ENCODE results near the gene F10. TPM values are rescaled to one million over a fixed set of nuclear protein-coding genes. Genes with fewer than 3 reads are reported as not detected.

Gene F10
- polyA plus RNA-seq, 1 of the 3 experiments (the other 2 are of a cell fraction): 12.5 TPM

DNA sequence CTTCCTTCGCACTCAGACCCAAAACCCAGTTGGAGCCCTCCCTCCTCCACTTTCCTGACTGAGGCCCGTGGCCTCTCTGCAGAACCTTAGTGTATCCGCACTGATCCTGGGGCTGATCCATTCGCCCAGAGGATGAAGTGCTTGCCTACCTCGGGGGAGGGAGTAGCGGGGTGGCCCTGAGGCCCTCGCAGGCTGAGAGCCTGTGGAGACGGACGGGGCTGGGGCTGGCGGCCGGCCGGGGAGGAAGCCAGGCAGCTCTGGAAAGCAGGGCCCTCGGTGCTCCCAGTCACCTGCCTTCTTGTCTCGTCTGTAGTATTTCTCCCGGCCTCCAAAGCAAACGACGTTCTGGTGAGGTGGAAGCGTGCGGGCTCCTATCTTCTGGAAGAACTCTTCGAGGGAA is 37.1 kb downstream of the F10 start:
- H3K27me3 ChIP-seq (ENCODE audit: insufficient read depth): no peaks in the 10 kb centered on the region
- no peaks in the 10 kb centered on the region for H3K36me3 ChIP-seq (replicated peaks in 1 of 2; ENCODE audit: control insufficient read depth in 1 of 2, insufficient read depth in 2 of 2, low read length in 1 of 2)
- no peaks in the 10 kb centered on the region for H3K9me3 ChIP-seq
- H3K4me3 ChIP-seq (ENCODE audit: low read depth in 2 of 2, low read length in 1 of 2): no peak overlapping the region
- H3K9ac ChIP-seq: no peak overlapping the region
- no peaks in the 10 kb centered on the region for H3K9me2 ChIP-seq
- no peaks in the 10 kb centered on the region for H3K79me2 ChIP-seq (ENCODE audit: insufficient read depth)
- peaks cover 0 to under 1% of the 10 kb centered on the region in 2 experiments; a peak in 1 of 4 replicates for H3K4me1 ChIP-seq (ENCODE audit: control insufficient read depth in 1 of 2, insufficient read depth in 2 of 2, low read depth in 1 of 2, low read length in 1 of 2)
- TF ChIP-seq POLR2AphosphoS5 (IDR thresholded peaks at IDR 0.05; ENCODE audit: low read depth, low read length): no peak
- TF ChIP-seq, protein P1, sequence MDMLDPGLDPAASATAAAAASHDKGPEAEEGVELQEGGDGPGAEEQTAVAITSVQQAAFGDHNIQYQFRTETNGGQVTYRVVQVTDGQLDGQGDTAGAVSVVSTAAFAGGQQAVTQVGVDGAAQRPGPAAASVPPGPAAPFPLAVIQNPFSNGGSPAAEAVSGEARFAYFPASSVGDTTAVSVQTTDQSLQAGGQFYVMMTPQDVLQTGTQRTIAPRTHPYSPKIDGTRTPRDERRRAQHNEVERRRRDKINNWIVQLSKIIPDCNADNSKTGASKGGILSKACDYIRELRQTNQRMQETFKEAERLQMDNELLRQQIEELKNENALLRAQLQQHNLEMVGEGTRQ (IDR thresholded peaks at IDR 0.05; ENCODE audit: borderline replicate concordance, low read depth, low read length): no peak
- TF ChIP-seq, protein P2, sequence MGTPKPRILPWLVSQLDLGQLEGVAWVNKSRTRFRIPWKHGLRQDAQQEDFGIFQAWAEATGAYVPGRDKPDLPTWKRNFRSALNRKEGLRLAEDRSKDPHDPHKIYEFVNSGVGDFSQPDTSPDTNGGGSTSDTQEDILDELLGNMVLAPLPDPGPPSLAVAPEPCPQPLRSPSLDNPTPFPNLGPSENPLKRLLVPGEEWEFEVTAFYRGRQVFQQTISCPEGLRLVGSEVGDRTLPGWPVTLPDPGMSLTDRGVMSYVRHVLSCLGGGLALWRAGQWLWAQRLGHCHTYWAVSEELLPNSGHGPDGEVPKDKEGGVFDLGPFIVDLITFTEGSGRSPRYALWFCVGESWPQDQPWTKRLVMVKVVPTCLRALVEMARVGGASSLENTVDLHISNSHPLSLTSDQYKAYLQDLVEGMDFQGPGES (IDR thresholded peaks at IDR 0.05; ENCODE audit: low read depth, low read length): no peak
- no peak for TF ChIP-seq TEAD4 (IDR thresholded peaks at IDR 0.05; ENCODE audit: borderline replicate concordance, insufficient read depth)
- TF ChIP-seq YY1 (IDR thresholded peaks at IDR 0.05; ENCODE audit: low read depth): no peak
- no peak for TF ChIP-seq TCF12 (IDR thresholded peaks at IDR 0.05)
- no peak for TF ChIP-seq SMC3 (IDR thresholded peaks at IDR 0.05; ENCODE audit: low read depth, low read length)
- TF ChIP-seq MXI1 (IDR thresholded peaks at IDR 0.05; ENCODE audit: low read depth, low read length): no peak
- no peak for TF ChIP-seq FOXJ3 (CRISPR knock-in tag; IDR thresholded peaks at IDR 0.05)
- no peak for TF ChIP-seq RAD21 (IDR thresholded peaks at IDR 0.05; ENCODE audit: low read length)
- TF ChIP-seq, protein P3, sequence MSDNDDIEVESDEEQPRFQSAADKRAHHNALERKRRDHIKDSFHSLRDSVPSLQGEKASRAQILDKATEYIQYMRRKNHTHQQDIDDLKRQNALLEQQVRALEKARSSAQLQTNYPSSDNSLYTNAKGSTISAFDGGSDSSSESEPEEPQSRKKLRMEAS (IDR thresholded peaks at IDR 0.05; ENCODE audit: low read depth): no peak
- TF ChIP-seq RFX5 (IDR thresholded peaks at IDR 0.05; ENCODE audit: low read length): no peak
- TF ChIP-seq EZH2phosphoT487 (IDR thresholded peaks at IDR 0.05; ENCODE audit: borderline replicate concordance, low read depth): no peak
- no peak for TF ChIP-seq FOXM1 (IDR thresholded peaks at IDR 0.05; ENCODE audit: low read depth)
- TF ChIP-seq FOSL2 (IDR thresholded peaks at IDR 0.05; ENCODE audit: borderline replicate concordance, low read depth): no peak
- no peak for TF ChIP-seq NFIC (IDR thresholded peaks at IDR 0.05; ENCODE audit: borderline replicate concordance)
- TF ChIP-seq MEF2A (IDR thresholded peaks at IDR 0.05; ENCODE audit: borderline replicate concordance, low read depth): no peak
- TF ChIP-seq, protein P4, sequence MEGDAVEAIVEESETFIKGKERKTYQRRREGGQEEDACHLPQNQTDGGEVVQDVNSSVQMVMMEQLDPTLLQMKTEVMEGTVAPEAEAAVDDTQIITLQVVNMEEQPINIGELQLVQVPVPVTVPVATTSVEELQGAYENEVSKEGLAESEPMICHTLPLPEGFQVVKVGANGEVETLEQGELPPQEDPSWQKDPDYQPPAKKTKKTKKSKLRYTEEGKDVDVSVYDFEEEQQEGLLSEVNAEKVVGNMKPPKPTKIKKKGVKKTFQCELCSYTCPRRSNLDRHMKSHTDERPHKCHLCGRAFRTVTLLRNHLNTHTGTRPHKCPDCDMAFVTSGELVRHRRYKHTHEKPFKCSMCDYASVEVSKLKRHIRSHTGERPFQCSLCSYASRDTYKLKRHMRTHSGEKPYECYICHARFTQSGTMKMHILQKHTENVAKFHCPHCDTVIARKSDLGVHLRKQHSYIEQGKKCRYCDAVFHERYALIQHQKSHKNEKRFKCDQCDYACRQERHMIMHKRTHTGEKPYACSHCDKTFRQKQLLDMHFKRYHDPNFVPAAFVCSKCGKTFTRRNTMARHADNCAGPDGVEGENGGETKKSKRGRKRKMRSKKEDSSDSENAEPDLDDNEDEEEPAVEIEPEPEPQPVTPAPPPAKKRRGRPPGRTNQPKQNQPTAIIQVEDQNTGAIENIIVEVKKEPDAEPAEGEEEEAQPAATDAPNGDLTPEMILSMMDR (IDR thresholded peaks at IDR 0.05): no peak
- DNase-seq: no peak
- no peak overlapping the region for H2AFZ ChIP-seq (ENCODE audit: low read depth)
- H3F3A ChIP-seq (replicated peaks; ENCODE audit: insufficient read depth): peaks cover 9% of the 10 kb centered on the region
- 85% methylated on average over 15 of the region's 20 CpGs for WGBS (ENCODE audit: low lambda C conversion rate)
- H3K27ac ChIP-seq (ENCODE audit: low read depth in 2 of 2, low read length in 1 of 2): no peak overlapping the region
- POLR2A ChIA-PET: no interaction called here
- no peaks in the 10 kb centered on the region for H4K20me1 ChIP-seq (ENCODE audit: insufficient read depth)
- CTCF ChIA-PET: no interaction called here
- no peak overlapping the region for H3K4me2 ChIP-seq
